PC-9 (cell line): Measurements from ENCODE around the gene RAVER1. TPM values are rescaled to one million over a fixed set of nuclear protein-coding genes. Genes with fewer than 3 reads are reported as not detected.

ENCODE experiments used
- BruUV-seq: library from RNA; stranded (reverse); fragments of 400-500 nt; replicated peaks from 2 replicates; lab custom pipeline; 2021; lab: Mats Ljungman, UMichigan
- CTCF ChIA-PET: fragments of 300-600 bp; sonication (Branson Sonifier 250); formaldehyde crosslinking; loops from one replicate; lab custom pipeline; 2022; ENCODE audit warnings: antibody characterized with exemption; lab: Charles Lee
- POLR2A ChIA-PET: fragments of 300-600 bp; sonication (Branson Sonifier 250); formaldehyde crosslinking; loops from one replicate; lab custom pipeline; 2022; ENCODE audit warnings: antibody characterized with exemption; ENCODE audit not compliant: unreplicated experiment; lab: Charles Lee
- DNase-seq, 2 experiments: peaks; one replicate each; pipeline versions ENCODE4 v3.0.0 to v3.0.0-alpha.2; 2015 to 2022; ENCODE audit warnings: mixed read lengths in 1 of 2
- H2AFZ ChIP-seq: fragments of 200-600 bp; sonication (generic); 2 replicates; pipeline ENCODE4 v1.8.1; 2017; ENCODE audit warnings: antibody characterized with exemption
- H3F3A ChIP-seq: fragments of 200-600 bp; sonication (generic); 2 replicates; pipeline ENCODE4 v1.8.1; 2017; ENCODE audit warnings: antibody characterized with exemption, mild to moderate bottlenecking, low read depth; ENCODE audit not compliant: insufficient read depth
- H3K27ac ChIP-seq: fragments of 200-600 bp; sonication (generic); 2 replicates; pipeline ENCODE4 v1.6.1; 2016; ENCODE audit warnings: mixed run types
- H3K27me3 ChIP-seq: fragments of 200-600 bp; sonication (generic); 2 replicates; pipeline ENCODE4 v1.6.1; 2016; ENCODE audit warnings: low read depth, mixed run types; ENCODE audit not compliant: insufficient read depth
- H3K36me3 ChIP-seq: fragments of 200-600 bp; sonication (generic); 2 replicates; pipeline ENCODE4 v1.6.1; 2016; ENCODE audit warnings: low read depth, mixed run types
- H3K4me1 ChIP-seq: fragments of 200-600 bp; sonication (generic); replicated peaks from 2 replicates; pipeline ENCODE4 v1.6.1; 2016; ENCODE audit warnings: mixed run types; ENCODE audit not compliant: insufficient read depth
- H3K4me2 ChIP-seq: fragments of 200-600 bp; sonication (generic); 2 replicates; pipeline ENCODE4 v1.6.1; 2017; ENCODE audit warnings: mixed run types
- H3K4me3 ChIP-seq: fragments of 200-600 bp; sonication (generic); 2 replicates; pipeline ENCODE4 v1.6.1; 2016; ENCODE audit warnings: mixed run types
- H3K79me2 ChIP-seq: fragments of 200-600 bp; sonication (generic); 2 replicates; pipeline ENCODE4 v1.6.1; 2017; ENCODE audit warnings: low read depth, mixed run types
- H3K9me2 ChIP-seq: fragments of 200-600 bp; sonication (generic); 2 replicates; pipeline ENCODE4 v1.8.1; 2017; ENCODE audit warnings: mild to moderate bottlenecking; ENCODE audit not compliant: insufficient read depth
- H3K9me3 ChIP-seq: fragments of 200-600 bp; sonication (generic); 2 replicates; pipeline ENCODE4 v1.8.1; 2016; ENCODE audit warnings: low read depth; ENCODE audit not compliant: insufficient read depth
- H4K20me1 ChIP-seq: fragments of 200-600 bp; sonication (generic); 2 replicates; pipeline ENCODE4 v1.8.1; 2017; ENCODE audit not compliant: insufficient read depth
- CTCF ChIP-seq: fragments of 200-600 bp; sonication (generic); conservative IDR thresholded peaks from 2 replicates; pipeline ENCODE4 v1.6.1; 2017; ENCODE audit warnings: mixed run types, antibody characterized with exemption, mild to moderate bottlenecking, moderate library complexity
- EZH2 ChIP-seq: fragments of 200-600 bp; sonication (generic); IDR thresholded peaks from 2 replicates; pipeline ENCODE4 v1.8.0; 2017; ENCODE audit warnings: antibody characterized with exemption, low read depth
- intact Hi-C: fragments of 100-400 bp; cut with micrococcal nuclease; formaldehyde crosslinking; loops from one replicate; pipeline ENCODE4 v1.10.0; 2022; ENCODE audit not compliant: unreplicated experiment
- total RNA-seq: library from RNA; stranded (reverse); gene quantifications from 2 replicates; pipeline ENCODE4 v1.2.3, GENCODE V29; 2021

The RAVER1 gene
- total RNA-seq, 1 experiment from 2014 or later: 52.9 TPM

DNA sequence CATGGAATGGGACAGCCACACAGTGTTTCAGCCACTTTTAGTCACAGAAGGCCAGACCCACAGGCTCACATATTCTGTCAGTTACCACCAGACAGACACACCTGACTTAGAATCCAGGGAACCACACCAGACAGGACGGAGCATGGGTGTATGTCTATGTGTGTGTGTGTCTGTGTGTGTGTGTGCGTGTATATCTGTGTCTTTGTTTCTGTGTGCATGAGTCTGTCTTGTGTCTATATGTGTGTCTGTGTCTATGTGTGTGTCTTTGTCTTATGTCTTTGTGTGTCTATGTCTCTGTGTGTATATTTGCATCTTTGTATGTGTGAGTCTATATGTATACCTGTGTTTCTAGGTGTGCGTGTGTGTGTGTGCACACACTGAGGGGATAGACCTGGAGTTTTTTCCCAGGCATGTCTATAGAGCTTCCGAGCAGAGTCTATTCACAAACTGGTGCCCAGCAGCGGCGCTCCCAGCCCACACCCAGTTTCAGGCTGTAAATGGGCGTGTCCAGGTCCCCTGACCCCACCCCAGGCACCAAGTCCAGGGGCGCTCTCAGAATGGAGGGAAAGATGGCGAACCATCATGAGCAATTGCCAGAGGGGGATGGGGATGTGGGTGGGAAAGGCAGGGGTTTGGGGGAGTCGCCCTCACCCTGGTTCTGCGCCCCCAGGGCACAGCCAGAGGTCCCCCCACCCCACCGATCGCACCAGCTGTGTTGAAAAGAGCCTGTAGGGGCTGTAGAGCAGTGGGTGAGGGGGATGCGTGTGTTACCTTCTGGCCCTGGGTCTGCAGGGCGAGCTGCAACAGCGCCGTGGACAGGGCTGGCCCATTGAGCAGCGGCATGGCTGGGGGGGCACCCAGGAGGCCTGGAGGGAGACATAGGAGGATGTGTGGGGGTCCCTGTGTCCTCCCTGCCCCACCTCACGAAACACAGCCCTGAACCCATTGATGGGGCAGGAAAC lies 11.2 kb downstream of the RAVER1 start:
- H2AFZ ChIP-seq: no peak overlapping the region
- no peaks in the 10 kb centered on the region for H3K9me3 ChIP-seq
- no peak overlapping the region for H3K4me3 ChIP-seq
- DNase-seq: no peak
- POLR2A ChIA-PET: no interaction called here
- no peaks in the 10 kb centered on the region for H3K27me3 ChIP-seq
- intact Hi-C loops: no loop called here
- no peaks in the 10 kb centered on the region for H3K4me1 ChIP-seq
- peaks cover 16% of the 10 kb centered on the region for H4K20me1 ChIP-seq
- H3K27ac ChIP-seq: no peak overlapping the region
- H3F3A ChIP-seq: peaks cover 39% of the 10 kb centered on the region; the same call in 1 of the 2 replicates
- H3K4me2 ChIP-seq: no peak overlapping the region
- H3K36me3 ChIP-seq: peaks cover 15% of the 10 kb centered on the region; the same call in 1 of the 2 replicates
- H3K9me2 ChIP-seq: no peaks in the 10 kb centered on the region
- no TSS peak for BruUV-seq
- no peak for TF ChIP-seq EZH2
- TF ChIP-seq CTCF: no peak
- CTCF ChIA-PET: no interaction called here
- H3K79me2 ChIP-seq: no peaks in the 10 kb centered on the region

DNA sequence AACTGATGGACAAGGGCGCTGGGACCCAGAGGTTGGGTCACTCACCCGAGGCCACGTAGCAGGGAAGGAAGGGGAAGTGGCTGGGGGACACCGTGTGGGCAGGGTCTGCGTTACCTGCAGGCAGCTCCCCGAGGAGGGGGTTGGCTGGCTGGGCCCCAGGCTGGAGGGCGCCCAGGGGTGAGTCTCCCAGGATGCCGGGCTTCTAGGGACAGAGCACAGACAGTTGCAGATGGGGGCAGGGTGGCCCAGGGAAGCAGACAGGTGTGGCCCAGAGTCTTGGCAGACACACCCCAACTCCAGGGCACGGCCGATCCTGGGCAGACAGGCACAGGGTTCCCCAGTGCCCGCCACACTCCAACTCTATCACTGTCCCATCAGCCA lies 11.9 kb downstream of the RAVER1 start:
- no TSS peak for BruUV-seq
- Histone ChIP-seq H3K36me3 (peaks cover 14% of the 10 kb centered on the region; the same call in 1 of the 2 replicates), H2AFZ (no peak overlapping the region), H3K27ac (no peak overlapping the region), H4K20me1 (peaks cover 8% of the 10 kb centered on the region), H3F3A (peaks cover 39% of the 10 kb centered on the region; the same call in 1 of the 2 replicates), H3K9me3 (no peaks in the 10 kb centered on the region), H3K79me2 (no peaks in the 10 kb centered on the region), H3K27me3 (no peaks in the 10 kb centered on the region), H3K9me2 (no peaks in the 10 kb centered on the region), H3K4me1 (no peaks in the 10 kb centered on the region), H3K4me2 (no peak overlapping the region), H3K4me3 (no peak overlapping the region)
- TF ChIP-seq EZH2: no peak
- no peak for TF ChIP-seq CTCF
- DNase-seq: no peak
- CTCF ChIA-PET: no interaction called here
- POLR2A ChIA-PET: no interaction called here
- intact Hi-C loops: no loop called here

DNA sequence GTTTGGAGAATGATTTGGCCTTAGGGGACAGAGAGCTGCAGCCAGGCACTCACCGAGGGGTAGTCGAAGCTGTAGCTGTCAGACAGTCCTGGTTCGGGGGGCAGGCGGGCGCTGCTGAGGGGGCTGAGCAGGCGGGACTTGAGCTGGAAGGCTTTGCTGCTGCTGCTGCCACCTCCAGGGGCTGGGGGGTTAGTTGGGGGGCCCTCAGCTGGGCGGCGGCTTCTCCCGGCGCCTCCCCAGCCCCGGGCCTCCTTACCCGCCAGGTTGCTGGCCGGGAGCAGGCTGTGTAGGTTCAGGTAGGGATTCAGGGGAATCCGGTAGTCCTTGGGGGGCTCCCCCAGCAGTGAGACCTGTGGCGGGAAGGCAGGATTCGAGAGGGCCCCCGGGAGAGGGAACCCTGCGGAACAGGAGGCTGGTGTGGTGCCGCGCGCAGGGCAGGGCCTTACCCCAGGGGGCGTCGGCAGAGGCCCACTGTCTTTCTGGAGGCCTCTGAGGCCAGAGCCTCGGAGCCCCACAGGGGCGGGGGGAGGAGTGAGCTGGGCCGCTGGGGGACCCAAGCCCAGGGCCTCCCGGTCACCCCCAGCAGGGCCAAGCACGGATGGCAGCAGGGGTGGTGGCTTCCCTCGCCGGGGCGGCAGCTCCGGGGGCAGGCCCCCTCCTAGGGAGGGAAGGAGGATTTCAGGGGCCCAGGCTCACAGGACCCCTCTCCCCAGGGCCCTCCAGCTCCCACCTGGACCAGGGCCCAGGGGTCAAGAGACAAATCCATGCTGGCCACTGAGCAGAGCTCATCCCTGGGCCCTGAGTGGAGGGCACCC lies 12.5 kb downstream of the RAVER1 start:
- no peaks in the 10 kb centered on the region for H3K27me3 ChIP-seq
- no peak for DNase-seq
- H2AFZ ChIP-seq: no peak overlapping the region
- ChIA-PET POLR2A (no interaction called here), CTCF (no interaction called here)
- BruUV-seq: no TSS peak
- no peak overlapping the region for H3K4me3 ChIP-seq
- TF ChIP-seq EZH2 (no peak), CTCF (no peak)
- H3K9me2 ChIP-seq: no peaks in the 10 kb centered on the region
- intact Hi-C loops: no loop called here
- no peak overlapping the region for H3K27ac ChIP-seq
- H3K36me3 ChIP-seq: peaks cover 8% of the 10 kb centered on the region; the same call in 1 of the 2 replicates
- no peaks in the 10 kb centered on the region for H3K79me2 ChIP-seq
- H3F3A ChIP-seq: peaks cover 41% of the 10 kb centered on the region; the same call in 1 of the 2 replicates
- no peaks in the 10 kb centered on the region for H3K9me3 ChIP-seq
- H4K20me1 ChIP-seq: peaks cover 7% of the 10 kb centered on the region
- H3K4me2 ChIP-seq: no peak overlapping the region
- peaks cover 5% of the 10 kb centered on the region for H3K4me1 ChIP-seq
